T-helper 9 cell (primary cell): Measurements from ENCODE around the gene DHRS7B.
"Not testable (repeated sequence)": the region's sequence is repeated elsewhere in the genome, so short reads cannot be mapped to it uniquely, and the experiment has no call there.

Experiments used
- DNase-seq: peaks from one replicate; pipeline ENCODE4 v3.0.0-alpha.2; 2020

The DHRS7B gene

GRCh38 chr17:21113049-21113690 lies 13.6 kb upstream of the DHRS7B start:
- no peak for DNase-seq

- no peak for DNase-seq
Measured at GRCh38 chr17:21113716-21114115, 13.0 kb upstream of the DHRS7B start.

GRCh38 chr17:21114791-21115190 lies 12.0 kb upstream of the DHRS7B start:
- not testable (repeated sequence) for DNase-seq

GRCh38 chr17:21119247-21119918 lies 7.4 kb upstream of the DHRS7B start:
- peak; percentile 56 for DNase-seq

GRCh38 chr17:21119919-21120249 lies 6.9 kb upstream of the DHRS7B start:
- no peak for DNase-seq

- DNase-seq = no peak
Measured at GRCh38 chr17:21124086-21124485, 2.7 kb upstream of the DHRS7B start.

- DNase-seq = not testable (repeated sequence)
Measured at GRCh38 chr17:21124517-21124916, 2.2 kb upstream of the DHRS7B start.

GRCh38 chr17:21125862-21126261 lies 902 bp upstream of the DHRS7B start:
- DNase-seq = peak; percentile 56

- no peak for DNase-seq
Measured at GRCh38 chr17:21127509-21128077, 829 bp downstream of the DHRS7B start.

GRCh38 chr17:21129023-21129681 lies 2.4 kb downstream of the DHRS7B start:
- no peak for DNase-seq

GRCh38 chr17:21131137-21131536 lies 4.4 kb downstream of the DHRS7B start:
- no peak for DNase-seq

GRCh38 chr17:21132428-21132827 lies 5.7 kb downstream of the DHRS7B start:
- DNase-seq = no peak

- DNase-seq = no peak
Measured at GRCh38 chr17:21134559-21134958, 7.8 kb downstream of the DHRS7B start.

- DNase-seq = no peak
Measured at GRCh38 chr17:21140911-21141310, 14.1 kb downstream of the DHRS7B start.

GRCh38 chr17:21141331-21141730 lies 14.6 kb downstream of the DHRS7B start:
- no peak for DNase-seq

GRCh38 chr17:21142065-21142464 lies 15.3 kb downstream of the DHRS7B start:
- not testable (repeated sequence) for DNase-seq

GRCh38 chr17:21143695-21144094 lies 16.9 kb downstream of the DHRS7B start:
- no peak for DNase-seq

- DNase-seq = not testable (repeated sequence)
Measured at GRCh38 chr17:21144299-21144698, 17.5 kb downstream of the DHRS7B start.

- DNase-seq = no peak
Measured at GRCh38 chr17:21146362-21147015, 19.7 kb downstream of the DHRS7B start.

- no peak for DNase-seq
Measured at GRCh38 chr17:21149621-21150020, 22.9 kb downstream of the DHRS7B start.

- no peak for DNase-seq
Measured at GRCh38 chr17:21152731-21153130, 26.0 kb downstream of the DHRS7B start.

GRCh38 chr17:21157586-21158370 lies 31.0 kb downstream of the DHRS7B start:
- no peak for DNase-seq
